ENCODE measurements around the gene TOMM40. TPM values are rescaled to one million over a fixed set of nuclear protein-coding genes. Genes with fewer than 3 reads are reported as not detected.
"Not testable (repeated sequence)": the region's sequence is repeated elsewhere in the genome, so short reads cannot be mapped to it uniquely, and the experiment has no call there.

TOMM40 gene
- total and polyA plus RNA-seq, 4 donors, result 27.0 to 34.4 (median 30.6) TPM

GRCh38 chr19:44914433-44915206 lies 23.6 kb downstream of the TOMM40 start, which contains the start of gene APOC1:
Gene APOC1, plus strand, starts transcription at chr19:44914608. Its CDS starts 284 bp downstream, at chr19:44914892.
- Histone ChIP-seq H3K27ac (ENCODE audit: low read depth in 1 of 2, low read length in 2 of 2) (peak within 1 kb of the TSS; percentile 90 to 93), H3K4me1 (ENCODE audit: control insufficient read depth in 4 of 4, insufficient read depth in 4 of 4, low read length in 3 of 4) (peaks cover 5 to 50% (median 32%) of the 10 kb centered on the region in 4 donors), H3K4me3 (ENCODE audit: low read depth in 1 of 3, low read length in 3 of 3) (peak within 1 kb of the TSS; percentile 54 to 80 (median 71)), H3K9ac (ENCODE audit: low read depth in 1 of 2, low read length in 2 of 2) (peak within 1 kb of the TSS; percentile 62 to 91)
- H3K9me3 ChIP-seq (ENCODE audit: control insufficient read depth in 4 of 4, low read length in 3 of 4); H3K27me3 ChIP-seq (ENCODE audit: control insufficient read depth in 4 of 4, insufficient read depth in 4 of 4, low read length in 3 of 4); H3K36me3 ChIP-seq (ENCODE audit: control insufficient read depth in 4 of 4, insufficient read depth in 3 of 4, low read depth in 1 of 4, low read length in 3 of 4): not testable (repeated sequence)
- WGBS, result 4% methylated on average over 28 of the region's 28 CpGs
- TF ChIP-seq RAD21 (IDR thresholded peaks at IDR 0.05), result peak in 1 of 2 donors; percentile 36
- TF ChIP-seq HNF4A (conservative IDR thresholded peaks at IDR 0.05), result peak in 1 of 2 donors; percentile 40
- TF ChIP-seq RXRA (IDR thresholded peaks at IDR 0.05), result peak; percentile 75 to 76
- TF ChIP-seq EGR1 (IDR thresholded peaks at IDR 0.05; ENCODE audit: low read depth in 2 of 2), result peak; percentile 79 to 93
- peak; percentile 79 for TF ChIP-seq REST (IDR thresholded peaks at IDR 0.05)
- peak; percentile 66 for TF ChIP-seq TAF1 (conservative IDR thresholded peaks at IDR 0.05)
- TF ChIP-seq SP1 (IDR thresholded peaks at IDR 0.05), result peak; percentile 52
- DNase-seq (ENCODE audit: low spot score), result peak; percentile 85

GRCh38 chr19:44924243-44924725 lies 33.2 kb downstream of the TOMM40 start:
- peak overlapping the region; percentile 94 to 95 for H3K27ac ChIP-seq (ENCODE audit: low read depth in 1 of 2, low read length in 2 of 2)
- no peaks in the 10 kb centered on the region for H3K27me3 ChIP-seq (ENCODE audit: control insufficient read depth in 4 of 4, insufficient read depth in 4 of 4, low read length in 3 of 4)
- peaks cover 22 to 53% (median 39%) of the 10 kb centered on the region in 4 donors for H3K4me1 ChIP-seq (ENCODE audit: control insufficient read depth in 4 of 4, insufficient read depth in 4 of 4, low read length in 3 of 4)
- peak; percentile 62 for DNase-seq (ENCODE audit: low spot score)
- peaks cover 0 to 1% (median 0%) of the 10 kb centered on the region in 4 donors for H3K36me3 ChIP-seq (ENCODE audit: control insufficient read depth in 4 of 4, insufficient read depth in 3 of 4, low read depth in 1 of 4, low read length in 3 of 4)
- TF ChIP-seq GABPA (IDR thresholded peaks at IDR 0.05 in 1 of 2, conservative IDR thresholded peaks at IDR 0.05 in 1 of 2) (no peak), HNF4G (IDR thresholded peaks at IDR 0.05) (peak; percentile 78), ZBTB33 (IDR thresholded peaks at IDR 0.05) (peak; percentile 90), REST (IDR thresholded peaks at IDR 0.05) (peak; percentile 88), SP1 (IDR thresholded peaks at IDR 0.05) (peak; percentile 99), RAD21 (IDR thresholded peaks at IDR 0.05) (peak; percentile 60 to 76), CTCF (IDR thresholded peaks at IDR 0.05; ENCODE audit: low read depth, low read length, missing input control) (no peak), TAF1 (conservative IDR thresholded peaks at IDR 0.05) (peak; percentile 67), EGR1 (IDR thresholded peaks at IDR 0.05; ENCODE audit: low read depth in 2 of 2) (peak; percentile 58 to 73), MAX (IDR thresholded peaks at IDR 0.05) (peak; percentile 94), JUND (IDR thresholded peaks at IDR 0.05) (peak; percentile 74 to 89), YY1 (IDR thresholded peaks at IDR 0.05) (peak; percentile 71), FOXA2 (IDR thresholded peaks at IDR 0.05) (peak; percentile 79), RXRA (IDR thresholded peaks at IDR 0.05) (peak; percentile 99), HNF4A (conservative IDR thresholded peaks at IDR 0.05) (peak; percentile 94 to 95), ATF3 (IDR thresholded peaks at IDR 0.05) (peak; percentile 66), FOXA1 (IDR thresholded peaks at IDR 0.05) (peak; percentile 86), NR2F2 (IDR thresholded peaks at IDR 0.05) (peak; percentile 95)
- peak overlapping the region in 1 of 2 donors; percentile 38 for H3K9ac ChIP-seq (ENCODE audit: low read depth in 1 of 2, low read length in 2 of 2)
- no peaks in the 10 kb centered on the region for H3K9me3 ChIP-seq (ENCODE audit: control insufficient read depth in 4 of 4, low read length in 3 of 4)
- no peak overlapping the region for H3K4me3 ChIP-seq (ENCODE audit: low read depth in 1 of 3, low read length in 3 of 3)
- WGBS, result 28% methylated on average over 8 of the region's 8 CpGs
